ENCODE measurements around the gene SLC12A7.

GRCh38 chr5:1113332-1113690 is 1.4 kb upstream of the SLC12A7 start:
- TF ChIP-seq CTCF (conservative IDR thresholded peaks at IDR 0.05; ENCODE audit: low read depth, low read length) = no peak
- TF ChIP-seq EZH2 (IDR thresholded peaks at IDR 0.05; ENCODE audit: low read length, unreplicated experiment) = no peak
- no peak for TF ChIP-seq EZH2phosphoT487 (IDR thresholded peaks at IDR 0.05; ENCODE audit: borderline replicate concordance, low read length)

Measured in PC-3 (cell line).